SJCRH30 (cell line): ENCODE results near the gene SLC2A2. TPM values are rescaled to one million over a fixed set of nuclear protein-coding genes. Genes with fewer than 3 reads are reported as not detected.

Experiments used
- DNase-seq, 2 experiments: peaks; one replicate each; pipeline ENCODE4 v3.0.0-alpha.2; 2015 to 2020
- H3K27ac ChIP-seq: fragments of 250-450 bp; sonication (Bioruptor Pico); 2 replicates; pipeline ENCODE4 v1.5.1; 2020; ENCODE audit warnings: mild to moderate bottlenecking, moderate library complexity
- H3K27me3 ChIP-seq: fragments of 250-450 bp; sonication (Bioruptor Pico); 2 replicates; pipeline ENCODE4 v1.5.1; 2020; ENCODE audit warnings: mild to moderate bottlenecking, moderate library complexity
- H3K36me3 ChIP-seq: fragments of 250-450 bp; sonication (Bioruptor Pico); 2 replicates; pipeline ENCODE4 v1.5.1; 2020; ENCODE audit warnings: mild to moderate bottlenecking, moderate library complexity
- H3K4me1 ChIP-seq: fragments of 250-450 bp; sonication (Bioruptor Pico); 2 replicates; pipeline ENCODE4 v1.5.1; 2020; ENCODE audit warnings: mild to moderate bottlenecking, moderate library complexity
- H3K4me3 ChIP-seq: fragments of 250-450 bp; sonication (Bioruptor Pico); 2 replicates; pipeline ENCODE4 v1.5.1; 2020; ENCODE audit warnings: mild to moderate bottlenecking, moderate library complexity
- H3K9me3 ChIP-seq: fragments of 250-450 bp; sonication (Bioruptor Pico); replicated peaks from 2 replicates; pipeline ENCODE4 v1.5.1; 2020; ENCODE audit warnings: mild to moderate bottlenecking, moderate library complexity
- total RNA-seq: library from RNA; depleted of rRNA; stranded (reverse); fragments of >200 nt; shearing (Covaris generic); gene quantifications from 2 replicates; pipeline ENCODE4 v1.2.3, GENCODE V29; 2014; rRNA removed

SLC2A2 gene
- not detected in 2 replicates for total RNA-seq

- no peaks in the 10 kb centered on the region for H3K27me3 ChIP-seq
- H3K36me3 ChIP-seq = no peaks in the 10 kb centered on the region
- no peak for DNase-seq
- no peak within 1 kb of the TSS for H3K4me3 ChIP-seq
- H3K9me3 ChIP-seq = no peaks in the 10 kb centered on the region
- no peaks in the 10 kb centered on the region for H3K4me1 ChIP-seq
- H3K27ac ChIP-seq = no peak within 1 kb of the TSS
Observed at GRCh38 chr3:171026597-171027293, at the start of gene SLC2A2. Gene SLC2A2 (minus strand): TSS chr3:171026720. CDS start chr3:171026670, 50 bp downstream.

- H3K27ac ChIP-seq = no peak overlapping the region
- no peak overlapping the region for H3K4me3 ChIP-seq
- no peaks in the 10 kb centered on the region for H3K36me3 ChIP-seq
Observed at GRCh38 chr3:171072432-171072831, 45.9 kb upstream of the SLC2A2 start.

DNA sequence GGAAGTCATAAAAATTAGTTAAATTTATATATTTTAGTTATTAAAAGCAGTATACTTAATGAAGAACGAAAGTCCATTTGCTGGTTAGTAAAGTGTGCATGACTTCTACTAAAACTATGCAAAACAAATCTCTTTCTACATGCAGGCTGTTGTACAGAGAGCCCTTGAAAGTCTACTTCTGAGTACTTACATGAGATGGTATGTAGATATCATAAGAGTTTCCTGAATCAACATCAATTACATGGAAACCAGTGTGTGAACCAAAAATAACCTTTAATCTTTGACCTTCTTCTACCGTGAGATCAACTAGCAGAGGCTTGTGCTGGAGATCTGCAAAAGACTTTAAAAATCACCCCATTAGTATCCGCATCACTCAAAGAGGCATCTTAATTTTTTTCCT is 42.1 kb upstream of the SLC2A2 start:
- H3K9me3 ChIP-seq = no peaks in the 10 kb centered on the region
- H3K4me1 ChIP-seq = no peaks in the 10 kb centered on the region
- no peaks in the 10 kb centered on the region for H3K36me3 ChIP-seq
- no peaks in the 10 kb centered on the region for H3K27me3 ChIP-seq
- H3K27ac ChIP-seq = no peak overlapping the region
- DNase-seq = no peak
- no peak overlapping the region for H3K4me3 ChIP-seq

More at GRCh38 chr3:171072432-171072831, 45.9 kb upstream of the SLC2A2 start:
- DNase-seq = no peak
- Histone ChIP-seq H3K27me3 (no peaks in the 10 kb centered on the region), H3K9me3 (no peaks in the 10 kb centered on the region), H3K4me1 (no peaks in the 10 kb centered on the region)

DNA sequence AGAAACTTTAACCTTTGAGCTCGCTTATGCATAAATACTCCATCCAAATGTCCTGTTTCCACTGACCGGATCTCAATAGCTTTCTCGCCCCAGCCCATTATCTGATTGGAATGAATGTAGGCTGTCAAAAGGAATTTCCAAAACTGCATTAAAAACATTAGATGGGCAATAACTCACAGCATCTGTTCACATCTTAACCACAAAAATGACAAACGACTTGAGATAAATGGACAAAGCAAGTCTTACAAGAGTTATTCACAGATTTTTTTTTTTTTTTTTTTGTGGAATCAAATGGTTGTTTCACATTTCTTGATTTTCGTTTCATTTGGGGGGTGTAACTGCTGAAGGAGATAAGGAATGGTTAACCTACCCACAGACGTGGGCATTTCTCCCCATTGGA is 39.7 kb upstream of the SLC2A2 start:
- DNase-seq = no peak
- Histone ChIP-seq H3K9me3 (no peaks in the 10 kb centered on the region), H3K27me3 (no peaks in the 10 kb centered on the region), H3K4me3 (no peak overlapping the region), H3K4me1 (no peaks in the 10 kb centered on the region), H3K27ac (no peak overlapping the region), H3K36me3 (no peaks in the 10 kb centered on the region)

GRCh38 chr3:171065732-171066131 is 39.2 kb upstream of the SLC2A2 start:
- DNase-seq = no peak

DNA sequence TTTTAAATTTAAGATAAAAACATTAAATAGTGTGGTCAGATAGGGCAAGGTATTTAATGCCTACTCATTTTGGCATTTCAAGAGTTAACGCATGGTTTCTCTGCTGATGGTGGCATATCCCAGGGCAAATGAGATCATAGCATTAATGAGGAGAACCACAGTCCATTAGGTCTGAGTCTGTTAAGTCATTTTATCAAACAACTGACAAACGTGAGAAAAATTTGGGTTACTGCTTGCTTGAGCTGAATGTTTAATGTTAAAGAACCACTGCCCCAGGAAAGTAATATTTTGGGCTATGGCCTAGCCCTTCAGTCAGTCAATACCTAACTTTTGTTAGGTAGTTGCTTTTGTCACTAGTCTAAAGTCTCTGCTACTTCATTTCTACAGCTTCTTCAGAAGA is 37.9 kb upstream of the SLC2A2 start:
- no peaks in the 10 kb centered on the region for H3K9me3 ChIP-seq
- no peak overlapping the region for H3K4me3 ChIP-seq
- H3K27me3 ChIP-seq = no peaks in the 10 kb centered on the region
- no peaks in the 10 kb centered on the region for H3K4me1 ChIP-seq
- DNase-seq = no peak
- H3K36me3 ChIP-seq = no peaks in the 10 kb centered on the region
- no peak overlapping the region for H3K27ac ChIP-seq

More at GRCh38 chr3:171065732-171066131, 39.2 kb upstream of the SLC2A2 start:
- H3K9me3 ChIP-seq = no peaks in the 10 kb centered on the region
- H3K4me3 ChIP-seq = no peak overlapping the region
- no peaks in the 10 kb centered on the region for H3K4me1 ChIP-seq
- no peaks in the 10 kb centered on the region for H3K36me3 ChIP-seq
- no peaks in the 10 kb centered on the region for H3K27me3 ChIP-seq
- H3K27ac ChIP-seq = no peak overlapping the region

DNA sequence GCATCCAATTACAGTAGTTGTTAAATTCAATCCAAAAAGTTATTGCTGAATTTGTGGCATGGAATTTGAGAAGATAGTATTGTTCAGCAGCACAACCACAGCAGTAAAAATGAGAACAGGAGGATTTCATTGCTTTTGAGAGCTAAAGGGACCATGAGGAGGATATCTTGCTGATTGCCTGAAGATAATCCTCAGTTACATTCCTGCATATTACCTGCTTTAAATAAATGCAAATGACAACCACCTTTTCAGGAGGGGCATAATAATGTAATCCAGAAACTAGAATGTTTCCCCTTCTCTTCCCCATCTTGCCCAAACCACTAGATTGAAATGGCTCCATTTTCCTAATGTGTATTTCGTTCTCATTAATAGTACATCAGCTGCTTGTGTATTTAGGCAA is 35.2 kb upstream of the SLC2A2 start:
- DNase-seq = no peak
- Histone ChIP-seq H3K9me3 (no peaks in the 10 kb centered on the region), H3K4me3 (no peak overlapping the region), H3K27me3 (no peaks in the 10 kb centered on the region), H3K27ac (no peak overlapping the region), H3K36me3 (no peaks in the 10 kb centered on the region), H3K4me1 (no peaks in the 10 kb centered on the region)

DNA sequence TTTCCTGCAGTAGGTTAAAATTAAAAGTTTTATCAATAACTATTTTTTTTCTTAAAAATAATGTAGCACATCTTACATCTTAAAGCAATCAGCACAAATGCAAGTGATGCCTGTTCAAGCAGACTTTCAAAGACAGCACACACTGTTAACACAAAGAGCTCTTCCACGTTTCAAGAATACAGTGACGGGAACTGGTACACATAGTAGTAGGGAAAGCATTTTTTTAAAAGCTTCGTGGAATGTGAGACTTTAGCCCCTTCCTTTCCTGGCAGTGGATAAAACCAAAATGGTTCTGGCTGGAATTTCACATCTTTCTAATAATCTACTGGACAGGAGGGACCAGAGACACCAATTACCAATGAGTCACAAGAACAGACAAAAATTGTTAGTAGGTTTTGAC is 33.5 kb upstream of the SLC2A2 start:
- Histone ChIP-seq H3K4me3 (no peak overlapping the region), H3K27me3 (no peaks in the 10 kb centered on the region), H3K27ac (no peak overlapping the region), H3K36me3 (no peaks in the 10 kb centered on the region), H3K9me3 (no peaks in the 10 kb centered on the region), H3K4me1 (no peaks in the 10 kb centered on the region)
- DNase-seq = no peak

DNA sequence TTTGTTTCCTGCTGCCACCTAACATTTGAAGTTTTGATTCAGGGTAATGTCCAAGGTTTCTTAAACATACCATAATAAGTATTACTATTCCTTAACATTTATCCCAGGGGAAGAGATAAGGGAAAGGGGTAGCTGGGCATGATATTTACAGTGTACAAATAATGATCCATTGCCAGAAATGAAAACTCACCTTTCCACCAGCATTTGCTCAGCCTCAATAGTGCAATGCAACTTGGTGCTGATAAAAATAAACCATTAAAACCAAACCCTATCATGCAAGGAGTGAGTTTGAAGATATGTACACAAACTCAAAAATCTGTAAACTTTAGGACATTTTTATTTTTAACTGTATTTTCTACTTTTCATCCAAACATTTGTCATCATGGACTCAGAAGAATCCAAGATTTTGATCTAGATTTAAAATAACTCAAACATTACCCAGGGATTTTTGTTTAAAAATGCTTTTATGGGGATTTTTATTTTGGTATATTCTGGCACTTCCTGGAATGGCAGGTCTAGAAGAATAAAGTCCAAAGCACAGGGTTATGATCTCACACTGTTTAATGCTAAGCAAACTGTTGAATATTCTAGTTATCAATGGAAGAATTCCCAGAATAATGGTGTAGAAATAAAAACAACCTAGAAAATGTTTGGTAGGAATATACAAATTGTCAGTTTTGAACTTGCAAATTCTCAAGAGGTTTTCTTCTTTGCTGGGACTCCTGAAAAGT is 32.5 kb upstream of the SLC2A2 start:
- Histone ChIP-seq H3K4me1 (no peaks in the 10 kb centered on the region), H3K9me3 (no peaks in the 10 kb centered on the region), H3K27me3 (no peaks in the 10 kb centered on the region), H3K36me3 (no peaks in the 10 kb centered on the region), H3K27ac (no peak overlapping the region), H3K4me3 (no peak overlapping the region)
- DNase-seq = no peak

- Histone ChIP-seq H3K27me3 (no peaks in the 10 kb centered on the region), H3K27ac (no peak overlapping the region), H3K4me3 (no peak overlapping the region), H3K4me1 (no peaks in the 10 kb centered on the region), H3K9me3 (no peaks in the 10 kb centered on the region), H3K36me3 (no peaks in the 10 kb centered on the region)
- no peak for DNase-seq
Observed at GRCh38 chr3:171058058-171058457, 31.5 kb upstream of the SLC2A2 start.

GRCh38 chr3:171057072-171057471 is 30.6 kb upstream of the SLC2A2 start:
- DNase-seq = no peak
- Histone ChIP-seq H3K36me3 (no peaks in the 10 kb centered on the region), H3K27ac (no peak overlapping the region), H3K4me1 (no peaks in the 10 kb centered on the region), H3K4me3 (no peak overlapping the region), H3K9me3 (no peaks in the 10 kb centered on the region), H3K27me3 (no peaks in the 10 kb centered on the region)

- Histone ChIP-seq H3K36me3 (no peaks in the 10 kb centered on the region), H3K27me3 (no peaks in the 10 kb centered on the region), H3K9me3 (no peaks in the 10 kb centered on the region), H3K4me3 (no peak overlapping the region), H3K4me1 (no peaks in the 10 kb centered on the region), H3K27ac (no peak overlapping the region)
- DNase-seq = no peak
Observed at GRCh38 chr3:171056528-171056927, 30.0 kb upstream of the SLC2A2 start.

GRCh38 chr3:171055336-171056178 is 29.0 kb upstream of the SLC2A2 start:
- Histone ChIP-seq H3K4me3 (no peak overlapping the region), H3K4me1 (no peaks in the 10 kb centered on the region), H3K27me3 (no peaks in the 10 kb centered on the region), H3K9me3 (no peaks in the 10 kb centered on the region), H3K36me3 (no peaks in the 10 kb centered on the region), H3K27ac (no peak overlapping the region)
- no peak for DNase-seq

- Histone ChIP-seq H3K4me3 (no peak overlapping the region), H3K27me3 (no peaks in the 10 kb centered on the region), H3K4me1 (no peaks in the 10 kb centered on the region), H3K27ac (no peak overlapping the region), H3K36me3 (no peaks in the 10 kb centered on the region), H3K9me3 (no peaks in the 10 kb centered on the region)
- DNase-seq = no peak
Observed at GRCh38 chr3:171054921-171055320, 28.4 kb upstream of the SLC2A2 start.

GRCh38 chr3:171054231-171054630 is 27.7 kb upstream of the SLC2A2 start:
- Histone ChIP-seq H3K9me3 (no peaks in the 10 kb centered on the region), H3K4me1 (no peaks in the 10 kb centered on the region), H3K36me3 (no peaks in the 10 kb centered on the region), H3K27ac (no peak overlapping the region), H3K27me3 (no peaks in the 10 kb centered on the region), H3K4me3 (no peak overlapping the region)
- no peak for DNase-seq
